Stimulated activated CD4-positive, alpha-beta T cell treated with anti-CD3 and anti-CD28 coated beads, Interleukin-2, amount 100 ng/mL, for 24 hours (primary cell): ENCODE results near the gene CHMP6.
A peak's percentile ranks its signal among the peaks of the same experiment; 100 is the strongest.

Experiments used
- DNase-seq, 2 donors: peaks; one replicate each; pipeline ENCODE4 v3.0.0-alpha.2; 2020

CHMP6 gene

DNA sequence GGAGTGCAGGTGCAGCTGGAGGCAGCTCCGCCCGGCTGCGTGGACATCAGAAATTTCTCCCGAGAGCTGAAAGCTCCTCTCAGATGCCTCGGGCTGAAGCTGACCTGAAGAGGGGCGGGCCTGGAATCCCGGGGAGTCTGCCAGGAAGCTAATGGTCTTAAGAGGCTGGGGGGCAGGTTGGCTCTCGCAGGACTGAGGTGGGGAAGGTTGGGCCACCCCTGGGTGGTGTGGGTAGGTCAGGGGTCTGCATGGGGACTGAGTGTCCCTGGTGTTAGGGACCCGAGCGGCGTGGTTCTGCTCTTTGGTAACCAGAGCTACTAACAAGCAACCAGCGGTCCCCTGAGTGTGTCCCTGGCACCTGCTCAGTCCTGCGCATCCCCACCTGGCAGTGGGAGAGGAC, 3.5 kb downstream of the CHMP6 start:
- DNase-seq = no peak

DNA sequence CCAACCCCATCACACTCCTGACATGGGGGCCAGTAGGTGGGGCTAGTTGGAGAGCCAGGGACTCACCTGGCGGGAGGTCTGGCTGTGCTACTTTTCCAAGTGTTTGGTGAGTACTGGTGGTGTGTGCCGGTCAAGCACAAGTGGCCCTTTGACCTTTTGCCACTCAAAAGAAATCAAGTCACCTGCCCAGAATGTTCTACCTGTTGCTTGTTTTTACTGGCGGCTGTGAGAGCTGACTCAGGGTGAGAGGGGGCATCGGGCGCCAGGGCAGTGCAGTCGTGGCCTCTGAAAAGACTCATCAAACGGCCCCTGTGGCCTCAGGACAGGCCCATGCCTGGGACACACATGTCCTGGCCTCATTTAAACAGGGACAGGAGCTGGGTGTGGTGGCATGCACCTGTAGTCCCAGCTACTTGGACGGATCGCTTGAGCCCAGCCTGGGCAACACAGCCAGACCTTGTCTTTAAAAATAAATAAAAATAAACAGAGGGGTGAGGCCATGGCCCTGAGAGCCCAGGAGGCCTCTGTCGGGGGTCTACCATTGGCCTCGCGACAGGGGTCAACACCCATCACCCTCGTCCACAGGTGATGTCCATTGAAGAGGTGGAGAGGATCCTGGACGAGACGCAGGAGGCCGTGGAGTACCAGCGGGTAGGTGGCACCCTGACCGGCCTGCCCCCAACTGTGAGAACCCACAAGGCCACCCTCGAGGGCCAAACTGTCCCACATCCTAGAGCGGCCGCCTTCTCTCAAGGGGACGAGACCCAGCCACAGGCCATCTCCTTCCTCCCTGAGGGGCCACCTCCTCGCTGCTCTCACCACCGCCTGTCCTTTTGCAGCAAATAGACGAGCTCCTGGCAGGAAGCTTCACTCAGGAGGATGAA, 5.0 kb downstream of the CHMP6 start:
- no peak for DNase-seq

DNA sequence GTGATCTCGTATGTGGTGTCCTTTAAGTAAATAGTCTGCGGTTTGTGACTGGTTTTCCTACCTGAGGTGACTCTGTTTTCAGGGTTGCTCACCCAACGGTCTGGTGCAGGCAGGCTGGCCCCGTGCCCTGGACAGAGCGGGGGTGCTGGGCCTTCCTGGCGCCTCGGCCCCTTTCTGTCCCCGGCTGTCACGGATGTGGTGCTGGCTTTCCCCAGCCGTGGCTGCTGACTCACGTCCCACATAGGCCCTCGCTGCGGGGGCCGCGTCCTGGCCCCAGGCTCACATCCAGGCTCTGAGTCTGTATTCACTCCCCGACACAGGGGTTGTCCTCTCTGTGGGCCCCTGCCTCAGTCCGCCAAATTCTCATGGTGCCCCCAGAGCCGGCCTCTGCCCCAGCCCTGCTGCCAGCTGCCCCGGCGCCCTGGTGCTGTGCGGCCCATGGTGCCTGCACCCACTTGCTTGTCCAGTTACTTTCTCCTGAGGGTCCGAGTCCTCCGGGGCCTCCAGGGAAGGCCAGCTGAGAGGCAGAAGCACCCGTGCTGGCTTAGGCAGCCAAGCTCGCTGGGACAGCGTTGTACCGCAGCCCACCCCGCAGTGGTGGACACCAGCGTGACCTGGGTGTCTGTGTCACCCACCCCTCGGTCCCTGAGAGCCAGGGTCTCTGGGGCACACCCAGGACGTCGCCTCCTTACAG, 5.9 kb downstream of the CHMP6 start:
- DNase-seq = no peak

DNA sequence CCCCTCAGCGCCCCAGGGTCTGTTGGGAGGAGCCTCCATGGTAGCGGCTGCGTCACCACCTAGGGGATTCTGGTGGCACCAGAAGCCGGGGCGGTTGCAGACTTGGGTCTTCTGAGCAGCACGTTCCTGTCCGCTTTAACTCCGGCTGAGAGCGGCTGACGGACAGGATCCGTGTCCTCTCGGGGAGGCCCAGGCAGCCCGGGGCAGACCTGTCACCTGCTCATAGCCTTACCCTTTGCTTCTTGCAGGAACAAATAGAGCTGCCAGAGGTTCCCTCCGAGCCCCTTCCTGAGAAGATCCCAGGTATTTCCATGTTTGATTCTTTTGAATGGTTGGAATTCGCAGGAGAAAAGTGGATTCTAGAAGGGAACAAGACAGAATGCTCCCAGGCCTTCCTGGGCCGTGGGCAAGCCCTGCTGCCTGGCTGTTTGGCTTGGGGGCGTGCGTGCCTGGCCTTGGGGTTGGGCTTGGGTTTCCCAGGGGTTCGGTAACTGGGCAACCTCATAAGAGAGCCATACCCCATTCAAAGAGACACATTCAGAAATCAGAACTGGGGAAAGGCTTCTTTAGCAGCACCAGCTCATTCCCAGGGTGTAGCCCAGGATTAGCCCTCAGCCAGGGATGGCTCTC, 6.6 kb downstream of the CHMP6 start:
- DNase-seq = no peak

DNA sequence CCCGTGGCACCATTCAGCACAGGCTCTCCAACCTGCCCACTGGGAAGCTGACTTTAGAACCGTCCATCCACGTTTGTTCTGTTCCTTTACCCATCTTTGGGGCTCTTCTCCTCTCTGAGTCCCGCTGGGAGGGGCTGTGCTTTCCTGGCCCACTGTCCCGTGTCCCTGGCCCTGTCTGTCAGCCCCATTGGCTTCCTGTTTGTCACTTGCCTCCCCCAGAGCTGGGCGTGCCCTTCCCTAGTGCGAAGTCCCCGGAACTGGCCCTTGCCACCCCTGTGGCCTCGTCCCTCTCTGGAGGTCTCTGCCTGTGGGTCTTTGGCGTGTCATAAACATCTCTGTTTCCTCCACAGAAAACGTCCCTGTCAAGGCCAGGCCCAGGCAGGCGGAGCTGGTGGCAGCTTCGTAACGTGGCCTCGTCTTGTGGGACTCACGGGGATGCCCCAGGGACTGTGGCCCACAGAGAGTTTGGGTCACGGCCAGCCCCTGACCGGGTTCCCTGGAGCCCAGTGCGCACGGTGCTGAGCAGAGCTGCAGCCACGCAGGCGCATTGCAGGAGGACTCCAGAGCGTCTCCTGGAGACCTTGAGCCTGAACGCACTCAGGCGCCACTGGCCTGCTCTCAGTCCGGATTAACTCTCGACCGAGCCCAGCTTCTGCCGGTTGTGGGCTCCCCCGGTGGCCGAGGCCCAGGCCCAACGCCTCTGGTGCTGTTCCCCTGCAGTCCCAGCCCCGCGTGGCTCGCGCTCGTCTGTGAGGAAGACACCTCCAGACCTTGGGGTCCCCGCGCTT, 7.3 kb downstream of the CHMP6 start:
- no peak for DNase-seq

DNA sequence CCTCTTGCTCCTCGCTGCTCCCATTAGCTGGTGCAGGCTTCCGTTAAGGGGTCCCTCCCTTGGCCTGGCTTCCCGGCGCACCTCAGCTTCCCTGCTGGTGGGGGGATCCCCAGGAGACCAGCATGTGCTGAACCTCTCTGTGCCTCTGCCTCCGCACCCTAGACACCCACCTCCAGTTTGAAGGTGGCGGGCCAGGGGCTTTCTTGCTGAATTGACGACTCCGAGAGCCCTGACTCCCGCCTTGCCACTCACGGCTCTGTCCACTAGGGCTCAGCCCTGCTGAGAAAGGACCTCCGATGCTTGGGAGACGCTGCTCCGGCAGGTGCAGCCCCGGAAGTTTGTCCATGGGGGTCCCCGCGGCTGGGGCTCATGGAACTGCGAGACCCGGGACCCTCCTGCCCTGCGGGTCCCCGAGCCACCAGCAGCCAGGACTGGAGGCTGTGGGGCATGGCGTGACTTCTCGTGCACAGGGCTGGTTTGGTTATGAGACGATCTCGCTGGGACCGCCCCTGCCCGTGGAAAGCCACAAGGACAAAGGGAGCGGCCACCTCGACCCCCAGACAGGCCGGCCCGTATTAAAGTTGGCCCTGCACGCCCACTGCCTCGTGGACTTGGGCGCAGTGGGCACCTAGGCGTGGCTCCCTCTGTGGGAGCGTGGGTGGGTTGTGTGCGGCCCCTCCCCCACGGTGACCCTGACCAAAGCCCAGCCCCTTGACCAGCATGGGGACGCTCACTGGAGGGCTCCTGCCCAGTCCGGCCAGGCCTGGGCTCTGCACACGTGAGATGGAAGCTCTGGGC, 8.1 kb downstream of the CHMP6 start:
- no peak for DNase-seq

DNA sequence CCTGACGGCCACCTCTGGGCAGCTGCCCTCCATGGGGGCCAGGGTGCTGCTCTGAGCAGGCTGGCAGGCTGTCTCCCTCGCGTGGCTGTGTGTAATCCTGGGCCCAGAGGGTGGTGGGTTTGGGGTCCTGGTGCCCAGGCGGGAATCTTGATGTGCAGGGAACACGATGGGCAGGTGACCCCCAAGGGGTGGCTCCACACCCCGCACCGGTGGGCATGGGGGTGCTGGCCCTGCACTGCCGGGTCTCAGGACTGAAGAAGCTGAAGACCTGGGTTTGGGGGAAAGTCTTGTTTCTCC, 8.6 kb downstream of the CHMP6 start:
- no peak for DNase-seq

DNA sequence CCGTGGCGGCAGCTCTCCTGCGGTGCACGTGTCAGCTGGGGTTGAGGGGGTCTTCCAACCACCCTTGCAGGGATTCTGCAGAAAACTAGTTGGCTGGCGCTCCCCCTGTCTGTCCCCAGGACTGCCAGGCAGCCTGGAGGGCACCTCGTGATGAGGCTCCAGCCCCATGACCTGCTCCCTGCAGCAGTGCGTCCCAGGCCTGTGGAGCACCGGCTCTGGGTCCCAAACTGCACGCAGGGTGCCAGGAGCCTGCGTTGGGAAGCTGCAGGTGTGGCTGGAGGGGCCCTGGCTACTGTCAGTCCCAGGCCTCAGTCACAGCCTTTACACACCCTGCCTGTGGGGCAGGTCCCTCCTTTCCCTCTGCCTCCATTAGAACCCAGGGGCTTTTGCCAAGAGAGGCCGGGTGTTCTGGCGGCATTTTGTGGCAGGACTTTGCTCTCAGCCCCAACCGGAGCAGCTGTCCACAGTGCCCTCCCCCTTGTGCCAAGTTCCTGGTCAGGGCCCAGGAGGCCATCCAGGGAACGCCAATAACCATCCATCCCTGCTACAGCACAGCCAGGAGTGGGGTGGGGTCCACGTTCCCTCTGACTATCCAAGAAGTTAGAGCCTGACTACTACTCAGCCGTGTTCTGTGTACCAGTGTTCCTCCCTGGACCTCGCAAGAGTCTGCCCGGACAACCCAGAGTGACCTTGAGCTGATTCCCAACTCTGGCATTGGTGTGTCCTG, 9.2 kb downstream of the CHMP6 start:
- no peak for DNase-seq

DNA sequence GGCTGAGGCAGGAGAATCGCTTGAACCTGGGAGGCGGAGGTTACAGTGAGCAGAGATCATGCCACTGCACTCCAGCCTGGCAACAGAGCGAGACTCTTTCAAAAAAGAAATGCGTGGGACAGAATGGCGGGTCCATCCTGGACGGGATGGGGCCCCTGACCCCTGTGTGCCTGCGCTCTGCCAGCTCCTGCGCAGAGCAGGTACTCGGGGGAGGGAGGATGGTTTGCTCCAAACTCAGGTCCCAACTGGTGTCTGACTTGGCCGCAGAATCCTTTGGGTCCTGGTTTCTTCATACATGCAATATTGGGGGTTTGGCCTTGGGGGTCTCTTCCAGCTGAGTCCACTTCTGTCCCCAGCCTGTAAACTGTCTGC, 10.4 kb downstream of the CHMP6 start:
- DNase-seq = no peak

DNA sequence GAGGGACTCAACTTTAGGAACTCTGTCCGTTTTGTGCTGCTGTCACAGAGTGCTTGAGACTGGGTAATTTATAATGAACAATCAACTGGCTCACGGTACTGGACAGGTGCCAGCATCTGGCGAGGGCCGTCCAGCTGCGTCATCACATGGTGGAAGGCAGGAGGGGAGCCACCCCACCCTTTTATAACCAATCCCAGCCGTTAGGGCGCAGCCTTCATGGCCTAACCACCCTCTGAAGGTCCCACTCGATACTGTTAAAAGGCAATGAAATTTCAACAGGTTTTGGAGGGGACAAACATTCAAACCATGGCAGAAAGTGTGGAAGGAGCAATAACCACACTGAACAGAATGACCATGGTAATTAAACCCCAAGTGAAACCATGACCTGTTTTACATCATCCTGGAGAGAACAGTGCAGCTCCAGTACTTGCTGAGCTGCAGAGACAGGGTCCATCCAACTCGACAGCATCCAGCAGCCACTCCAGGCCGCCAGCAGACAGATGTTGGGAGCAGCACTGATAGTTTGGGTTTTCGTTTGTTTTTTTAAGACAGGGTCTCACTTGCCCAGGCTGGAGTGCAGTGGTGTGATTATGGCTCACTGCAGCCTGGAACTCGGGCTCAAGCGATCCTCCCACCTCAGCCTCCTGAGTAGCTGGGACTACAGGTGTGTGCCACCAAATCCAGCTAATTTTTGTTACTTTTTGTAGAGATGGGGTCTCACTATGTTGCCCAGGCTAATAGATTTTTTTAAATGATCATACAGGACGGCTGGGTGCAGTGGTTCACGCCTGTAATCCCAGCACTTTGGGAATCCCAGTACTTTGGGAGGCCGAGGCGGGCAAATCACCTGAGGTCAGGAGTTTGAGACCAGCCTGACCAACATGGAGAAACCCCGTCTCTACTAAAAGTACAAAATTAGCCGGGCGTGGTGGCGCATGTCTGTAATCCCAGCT, 11.0 kb downstream of the CHMP6 start:
- no peak for DNase-seq

DNA sequence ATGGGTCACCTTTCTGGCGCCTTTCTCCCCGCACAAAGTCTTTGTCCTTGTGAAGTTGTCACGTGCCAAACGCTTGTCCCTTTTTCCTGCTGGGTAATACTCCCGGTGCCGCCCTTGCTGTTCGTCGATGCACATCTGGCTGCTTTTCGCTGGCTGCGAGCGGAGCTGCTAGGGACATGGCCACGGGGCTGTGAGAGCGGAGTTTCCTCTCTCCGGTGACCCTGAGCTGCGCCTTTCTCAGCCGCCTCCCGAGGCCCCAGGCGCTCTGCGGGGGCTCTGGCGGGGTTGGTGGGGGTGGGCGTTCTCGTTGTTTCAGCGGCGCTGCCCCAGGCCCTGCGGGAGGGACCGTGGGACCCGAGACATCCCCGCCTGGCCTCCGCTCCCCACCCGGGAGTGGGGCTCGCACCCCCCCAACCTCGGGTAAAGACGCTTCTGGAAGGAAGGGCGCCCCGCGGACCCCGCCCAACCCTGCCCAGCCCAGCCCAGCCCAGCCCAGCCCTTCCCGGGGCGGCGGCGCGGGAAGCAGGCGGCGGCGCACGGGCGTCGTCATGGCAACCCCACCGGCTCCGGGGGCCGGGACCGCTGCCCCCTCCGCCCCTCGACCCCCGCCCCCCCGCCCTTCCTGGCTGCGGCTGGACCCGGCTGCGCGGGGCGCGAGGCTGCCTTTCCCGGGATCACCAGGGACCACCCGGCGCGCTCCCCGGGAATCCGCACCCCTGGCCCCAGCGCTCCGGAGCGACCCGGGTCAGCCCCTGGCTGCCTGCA, 12.3 kb downstream of the CHMP6 start:
- peak in 1 of 2 donors; percentile 24 for DNase-seq

DNA sequence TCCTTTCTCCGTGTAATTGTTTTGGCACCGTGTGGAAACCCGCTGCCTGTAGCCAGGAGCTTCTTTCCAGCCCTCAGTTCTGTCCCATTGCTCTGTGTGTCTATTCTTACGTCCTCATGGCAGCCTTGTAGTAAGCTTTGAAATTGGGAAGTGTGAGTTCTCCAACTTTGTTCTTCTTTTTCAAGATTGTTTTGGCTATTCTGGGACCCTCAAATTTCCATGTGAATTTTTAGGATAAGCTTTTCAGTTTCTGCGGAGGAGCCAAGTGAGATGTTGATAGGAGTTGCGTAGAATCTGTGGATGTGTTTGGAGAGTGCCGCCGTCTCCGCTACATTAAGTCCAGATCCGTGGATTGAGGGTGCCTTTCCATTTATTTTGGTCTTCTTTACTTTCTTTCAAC, 15.2 kb downstream of the CHMP6 start:
- DNase-seq = no peak

DNA sequence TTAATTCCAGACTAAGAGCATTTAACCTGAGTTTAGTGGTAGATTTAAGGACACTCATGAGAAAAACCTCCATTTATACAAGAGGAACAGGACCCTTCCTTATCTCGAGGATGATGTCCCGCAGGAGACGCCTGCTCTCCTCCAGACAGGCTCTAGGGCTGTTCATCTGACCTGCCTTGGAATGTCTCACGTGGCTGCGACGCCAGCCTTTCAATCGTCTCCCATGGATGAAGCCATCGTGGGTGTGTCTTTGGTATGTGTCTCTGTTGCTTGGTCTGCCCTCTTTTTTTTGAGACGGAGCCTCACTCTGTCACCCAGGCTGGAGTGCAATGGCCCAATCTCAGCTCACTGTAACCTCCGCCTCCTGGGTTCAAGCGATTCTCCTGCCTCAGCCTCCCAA, 16.5 kb downstream of the CHMP6 start:
- no peak for DNase-seq

DNA sequence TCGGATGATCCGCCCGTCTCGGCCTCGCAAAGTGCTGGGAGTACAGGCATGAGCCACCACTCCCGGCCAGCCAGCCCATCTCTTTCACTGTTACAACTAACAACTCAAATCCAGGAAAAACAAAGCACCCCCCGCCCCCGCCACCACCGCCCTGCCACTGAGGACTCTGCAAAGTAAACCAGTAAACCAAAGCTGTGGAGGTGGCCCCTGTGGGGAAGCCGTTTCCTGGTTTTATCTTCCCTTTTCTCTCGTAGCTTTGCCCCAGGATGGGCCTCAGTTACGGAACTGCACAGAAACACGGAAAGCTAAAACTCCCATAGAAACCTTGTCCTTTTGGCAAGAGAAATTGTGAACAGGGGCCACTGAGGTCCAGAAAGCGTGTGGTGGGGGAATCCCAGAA, 17.5 kb downstream of the CHMP6 start:
- DNase-seq = no peak

DNA sequence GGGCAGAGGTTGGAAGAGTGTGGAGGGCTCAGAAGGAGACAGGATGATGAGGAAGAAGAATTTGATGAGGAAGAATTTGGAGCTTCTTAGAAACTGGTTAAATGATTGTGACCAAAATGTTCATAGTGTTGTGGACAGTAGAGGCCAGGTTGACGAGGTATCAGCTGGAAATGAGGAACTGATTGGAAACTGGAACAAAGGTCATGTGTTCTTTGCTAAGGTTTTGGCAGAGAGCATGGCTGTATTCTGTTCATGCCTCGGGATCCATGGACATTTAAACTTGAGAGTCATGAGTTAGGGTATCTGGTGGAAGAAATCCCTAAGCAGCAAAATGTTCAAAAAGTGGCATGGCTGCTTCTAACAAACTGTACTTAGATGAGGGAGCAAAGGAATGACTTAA, 19.3 kb downstream of the CHMP6 start:
- no peak for DNase-seq

DNA sequence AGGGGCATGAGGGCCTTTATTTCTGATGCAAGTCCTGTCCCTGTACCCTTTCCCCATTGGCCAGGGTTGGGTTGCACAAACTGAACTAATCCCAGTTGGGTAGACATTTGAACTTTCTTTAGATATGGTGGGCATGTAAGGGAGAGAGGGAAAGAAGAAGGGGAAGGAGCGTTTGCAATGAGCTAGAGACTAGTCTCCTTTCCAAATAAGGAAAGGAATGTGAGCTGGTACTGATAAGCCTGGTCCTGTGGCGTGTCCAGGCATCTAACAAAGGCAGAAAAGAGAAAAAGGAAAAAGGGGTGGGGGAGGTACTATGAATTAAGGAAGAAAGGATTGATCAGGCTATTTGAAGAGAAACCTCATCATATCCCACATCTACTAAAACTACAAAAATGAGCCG, 20.3 kb downstream of the CHMP6 start:
- DNase-seq = no peak

DNA sequence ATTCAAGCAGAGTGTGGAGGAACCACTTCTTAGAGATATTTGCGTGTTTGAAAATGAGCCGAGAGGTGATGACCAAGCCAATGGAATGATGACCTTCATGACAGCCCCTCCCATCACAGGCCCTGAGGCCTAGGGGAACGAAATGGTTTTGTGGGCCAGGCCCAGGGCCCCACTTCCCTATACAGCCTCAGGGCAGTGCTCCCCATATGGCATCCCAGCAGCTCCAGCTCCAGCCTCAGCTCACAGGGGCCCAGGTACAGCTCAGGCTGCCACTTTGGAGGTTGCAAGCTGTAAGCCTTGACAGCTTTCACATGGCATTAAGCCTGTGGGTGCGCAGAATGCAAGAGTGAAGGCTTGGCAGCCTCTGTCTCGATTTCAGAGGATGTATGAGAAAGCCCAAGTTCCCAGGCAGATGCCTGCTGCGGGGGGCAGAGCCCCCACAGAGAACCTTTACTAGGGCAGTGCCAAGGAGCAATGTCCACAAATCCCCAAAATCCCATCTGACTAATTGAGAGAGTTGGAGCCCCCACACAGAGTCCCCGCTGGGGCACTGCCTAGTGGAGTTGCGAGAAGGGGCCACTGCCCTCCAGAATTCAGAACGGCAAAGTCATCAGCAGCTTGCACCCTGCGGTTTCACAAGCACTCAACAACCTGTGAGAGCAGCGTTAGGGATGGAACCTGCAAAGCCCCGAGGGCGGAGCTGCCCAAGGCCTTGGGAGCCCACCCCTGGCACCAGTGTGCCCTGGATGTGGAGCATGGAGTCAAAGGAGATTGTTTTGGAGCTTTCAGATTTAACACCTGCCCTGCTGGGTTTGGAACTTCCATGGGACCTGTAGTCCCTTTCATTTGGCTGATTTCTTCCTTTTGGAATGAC, 21.2 kb downstream of the CHMP6 start:
- DNase-seq = no peak

DNA sequence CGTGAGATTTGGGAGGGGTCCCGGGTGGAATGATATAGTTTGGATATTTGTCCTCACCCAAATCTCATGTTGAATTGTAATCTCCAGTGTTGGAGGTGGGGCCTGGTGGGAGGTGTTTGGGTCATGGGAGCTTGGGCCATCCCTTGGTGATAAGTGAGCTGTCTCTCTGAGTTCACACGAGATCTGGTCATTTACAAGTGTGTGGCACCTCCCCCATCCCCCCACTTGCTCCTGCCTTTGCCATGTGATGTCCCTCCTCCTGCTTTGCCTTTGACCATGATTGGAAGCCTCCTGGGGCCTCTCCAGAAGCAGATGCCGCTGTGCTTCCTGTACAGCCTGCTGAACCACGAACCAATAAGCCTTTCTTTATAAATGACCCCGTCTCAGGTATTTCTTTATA, 22.0 kb downstream of the CHMP6 start:
- DNase-seq = no peak

DNA sequence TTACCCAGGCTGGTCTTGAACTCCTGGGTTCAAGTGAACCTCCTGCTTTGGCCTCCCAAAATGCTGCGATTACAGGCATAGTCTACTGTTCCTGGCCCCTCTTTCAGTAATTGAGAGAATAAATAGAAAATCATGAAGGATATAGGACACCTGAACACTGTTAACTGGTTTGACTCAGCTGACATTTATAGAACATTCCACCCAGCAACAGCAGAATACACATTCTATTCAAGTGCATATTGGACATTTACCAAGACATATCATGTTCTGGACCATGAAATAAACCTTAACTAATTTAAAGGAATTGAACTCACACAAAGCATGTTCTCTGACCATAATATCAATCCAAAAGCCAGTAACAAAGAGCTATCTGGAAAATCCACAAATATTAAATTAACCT, 23.5 kb downstream of the CHMP6 start:
- DNase-seq = no peak
